ENCODE data around the gene NRP1.
A peak's percentile ranks its signal among the peaks of the same experiment; 100 is the strongest.

NRP1 gene

GRCh38 chr10:33212061-33212748 lies 122.3 kb downstream of the NRP1 start:
- peak; percentile 55 for DNase-seq (ENCODE audit: low read depth)

GRCh38 chr10:33211106-33211878 lies 123.2 kb downstream of the NRP1 start:
- peak; percentile 93 for DNase-seq (ENCODE audit: low read depth)

GRCh38 chr10:33209802-33210201 lies 124.7 kb downstream of the NRP1 start:
- DNase-seq (ENCODE audit: low read depth), result no peak

DNA sequence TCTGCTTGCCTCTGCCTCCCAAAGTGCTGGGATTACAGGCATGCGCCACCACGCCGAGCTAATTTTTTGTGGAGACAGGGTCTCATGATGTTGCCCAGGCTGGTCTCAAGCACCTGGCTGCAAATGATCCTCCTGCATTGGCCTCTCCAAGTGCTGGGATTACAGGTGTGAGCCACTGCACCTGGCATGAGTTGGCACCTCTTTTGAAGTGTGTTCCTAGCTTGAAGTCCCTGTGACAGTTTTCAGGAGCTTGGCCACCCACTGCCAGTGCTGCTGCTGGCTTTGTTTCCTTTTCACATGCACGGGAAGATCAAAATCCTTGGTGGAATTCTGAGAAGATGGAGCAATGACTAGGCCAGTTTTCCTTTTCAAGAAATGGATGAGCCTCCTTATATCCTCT lies 126.3 kb downstream of the NRP1 start:
- no peak for DNase-seq (ENCODE audit: low read depth)

GRCh38 chr10:33204031-33204430 lies 130.4 kb downstream of the NRP1 start:
- DNase-seq (ENCODE audit: low read depth), result peak; percentile 43

DNA sequence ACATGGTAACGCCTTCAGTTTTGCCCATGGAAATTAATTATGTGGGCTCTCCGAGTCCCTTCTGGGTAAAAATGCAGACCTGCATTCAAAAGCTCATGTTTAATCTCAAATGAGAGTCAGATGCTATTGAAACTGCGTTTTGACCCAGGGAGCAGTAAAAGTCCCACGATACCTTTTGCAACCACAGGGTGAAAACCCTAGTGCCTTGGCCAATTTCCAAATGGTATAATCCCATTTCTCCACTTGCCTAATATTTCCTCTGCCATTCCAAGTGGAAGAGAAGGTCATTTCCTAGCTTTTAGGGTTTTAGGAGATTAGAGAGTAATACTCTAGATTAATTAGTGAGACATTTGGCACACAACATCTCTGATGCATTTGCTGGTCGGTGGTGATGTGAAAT lies 132.5 kb downstream of the NRP1 start:
- no peak for DNase-seq (ENCODE audit: low read depth)

DNA sequence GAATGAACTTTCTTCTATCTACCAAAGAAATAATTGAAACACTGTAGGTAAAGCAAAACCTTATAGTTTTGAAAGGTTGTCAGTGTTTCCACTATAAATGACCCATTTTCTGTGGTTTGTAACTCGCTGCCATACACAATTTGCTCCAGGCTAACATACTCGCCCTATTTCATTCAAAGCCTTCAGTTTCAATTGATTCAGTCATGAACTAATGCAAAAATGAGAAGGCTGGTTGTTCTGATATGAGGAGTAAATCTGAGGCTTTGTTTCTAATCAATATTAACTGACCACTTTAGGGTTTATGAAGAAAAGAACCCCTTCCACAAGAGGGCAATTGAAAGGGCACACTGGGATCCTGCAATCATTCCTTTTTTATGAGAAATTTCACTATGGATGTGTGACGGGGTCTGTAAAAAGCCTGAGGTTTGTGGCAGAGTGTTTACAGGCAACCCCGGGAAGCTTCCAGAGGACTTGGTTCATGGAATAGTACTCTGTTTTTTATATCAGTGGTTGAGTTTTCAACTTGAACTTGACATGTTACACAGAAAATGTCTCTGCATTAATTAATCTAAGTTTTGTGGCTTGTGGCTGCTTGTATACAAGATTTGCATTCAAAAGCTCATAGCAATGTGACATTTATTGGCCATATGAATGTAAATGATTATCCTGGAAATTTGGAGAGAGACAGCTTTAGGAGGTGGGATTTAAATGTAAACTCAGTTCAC lies 133.2 kb downstream of the NRP1 start:
- DNase-seq (ENCODE audit: low read depth), result no peak

DNA sequence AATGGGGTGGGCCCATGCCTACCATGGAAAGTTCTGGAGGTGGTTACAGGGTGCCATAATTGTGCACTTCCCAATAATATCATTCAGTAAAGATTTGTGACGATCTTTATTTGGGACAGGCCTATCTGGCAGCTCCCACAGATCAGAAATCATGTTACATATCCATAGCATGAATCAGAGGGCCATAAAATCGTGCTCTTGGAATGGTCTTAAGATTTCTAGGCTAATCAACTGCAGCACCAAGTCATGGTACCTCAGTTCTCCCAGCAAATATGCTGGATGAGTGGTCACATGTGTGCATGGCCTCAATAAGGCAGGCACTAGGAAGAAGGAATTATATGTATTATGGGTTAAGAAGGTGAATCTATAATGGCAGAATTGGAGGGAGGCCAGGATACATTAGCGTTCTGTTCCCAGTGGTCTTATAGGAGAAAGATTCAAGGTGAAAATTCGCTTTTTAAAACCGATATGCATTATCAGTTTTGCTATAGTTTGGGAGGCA lies 134.7 kb downstream of the NRP1 start:
- peak; percentile 74 for DNase-seq (ENCODE audit: low read depth)

GRCh38 chr10:33198610-33199009 lies 135.9 kb downstream of the NRP1 start:
- DNase-seq (ENCODE audit: low read depth), result no peak

GRCh38 chr10:33196710-33197491 lies 137.6 kb downstream of the NRP1 start:
- DNase-seq (ENCODE audit: low read depth), result no peak

GRCh38 chr10:33196377-33196706 lies 138.1 kb downstream of the NRP1 start:
- no peak for DNase-seq (ENCODE audit: low read depth)

DNA sequence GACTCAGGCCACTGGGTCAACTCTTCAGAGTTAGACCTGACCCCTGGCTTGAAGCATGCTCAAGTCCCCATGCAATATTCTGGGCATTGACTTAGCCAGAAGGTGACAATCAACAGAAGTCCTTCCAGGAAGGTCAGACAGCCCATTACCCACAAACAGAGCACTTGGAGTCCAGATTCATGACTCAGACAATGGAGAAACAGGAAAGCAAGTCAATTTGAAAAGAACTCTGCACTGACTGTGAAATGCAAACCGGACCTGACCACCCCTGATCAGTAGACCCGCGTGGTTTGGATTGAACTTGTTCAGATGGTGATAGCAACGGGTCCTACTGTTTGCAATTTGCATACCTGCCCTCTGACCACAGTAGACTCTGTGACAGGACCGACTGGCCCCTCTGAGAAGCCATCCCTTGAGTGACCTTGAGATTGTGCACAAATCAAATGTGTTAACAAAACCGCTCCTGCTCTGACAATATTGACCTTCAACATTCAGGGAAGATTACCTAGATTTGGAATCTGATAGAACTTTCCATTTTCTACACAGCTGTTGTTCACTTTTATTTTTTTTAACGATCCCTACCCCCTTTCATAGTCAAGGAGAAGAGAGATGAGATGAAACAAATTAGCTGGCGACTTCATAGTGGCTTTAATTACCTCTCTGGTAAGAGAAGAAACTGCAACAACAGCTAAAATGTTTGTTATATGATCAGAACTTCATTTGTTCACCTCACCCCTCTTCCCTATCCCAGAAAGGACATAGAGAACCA lies 138.7 kb downstream of the NRP1 start:
- peak; percentile 31 for DNase-seq (ENCODE audit: low read depth)

DNA sequence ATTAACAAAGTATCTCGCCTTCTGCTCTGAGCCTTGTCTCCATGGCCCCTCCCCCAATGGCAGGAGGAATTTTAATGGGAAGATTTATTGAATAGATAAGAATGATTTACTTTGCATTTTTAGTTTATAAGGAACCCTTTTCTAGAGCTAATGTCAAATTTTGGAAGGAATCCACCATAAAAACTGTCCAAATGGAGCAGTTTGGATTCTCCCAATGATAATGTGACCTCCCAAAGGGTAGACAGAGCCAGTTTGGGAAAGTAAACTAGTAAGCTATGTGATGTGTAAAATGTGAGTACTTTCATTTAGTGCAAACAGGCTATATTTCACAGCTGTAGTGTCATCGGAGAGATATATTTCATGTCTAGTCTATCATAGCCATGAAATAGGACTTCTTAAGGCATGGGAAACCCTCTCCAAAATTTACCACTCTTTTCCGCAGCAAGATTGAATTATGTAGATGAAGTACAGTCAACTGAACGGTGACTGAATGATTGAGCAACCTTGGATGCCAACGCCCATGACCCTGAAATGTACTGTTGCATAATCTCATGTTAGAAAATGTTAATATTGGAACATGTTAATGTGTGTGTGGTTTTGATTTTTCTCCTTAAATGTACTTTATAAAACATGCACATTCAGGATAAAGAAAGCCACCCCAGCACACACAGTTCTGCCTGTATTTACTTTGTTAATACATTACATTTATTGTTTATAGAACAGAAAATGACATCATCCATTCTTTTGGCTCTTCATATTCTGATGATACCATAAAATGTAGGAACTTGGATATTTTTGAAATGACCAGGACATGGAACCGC lies 140.6 kb downstream of the NRP1 start:
- DNase-seq (ENCODE audit: low read depth), result peak; percentile 71

GRCh38 chr10:33193057-33193700 lies 141.3 kb downstream of the NRP1 start:
- peak; percentile 91 for DNase-seq (ENCODE audit: low read depth)

- DNase-seq (ENCODE audit: low read depth), result no peak
These were observed 142.3 kb downstream of the NRP1 start for GRCh38 chr10:33192190-33192589.

DNA sequence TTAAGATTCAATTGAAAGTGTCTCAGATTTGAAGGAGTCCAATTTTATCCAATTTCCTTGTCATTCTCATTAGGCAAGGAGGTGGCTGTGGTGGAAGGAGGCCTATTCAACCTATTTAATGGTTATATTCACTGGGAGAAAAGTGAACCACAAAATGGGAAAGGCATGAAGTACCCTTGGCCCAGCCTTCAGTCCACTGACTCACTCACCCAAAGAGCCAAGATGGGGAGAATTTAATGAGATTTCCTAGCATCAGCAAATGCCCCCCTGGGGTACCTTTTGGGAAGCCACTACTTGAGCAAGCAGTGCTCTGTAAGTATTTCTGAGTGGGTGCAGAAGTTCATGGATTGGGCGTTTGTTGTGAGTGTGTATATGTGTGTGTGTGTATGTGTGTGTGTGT lies 144.1 kb downstream of the NRP1 start:
- peak; percentile 34 for DNase-seq (ENCODE audit: low read depth)

DNA sequence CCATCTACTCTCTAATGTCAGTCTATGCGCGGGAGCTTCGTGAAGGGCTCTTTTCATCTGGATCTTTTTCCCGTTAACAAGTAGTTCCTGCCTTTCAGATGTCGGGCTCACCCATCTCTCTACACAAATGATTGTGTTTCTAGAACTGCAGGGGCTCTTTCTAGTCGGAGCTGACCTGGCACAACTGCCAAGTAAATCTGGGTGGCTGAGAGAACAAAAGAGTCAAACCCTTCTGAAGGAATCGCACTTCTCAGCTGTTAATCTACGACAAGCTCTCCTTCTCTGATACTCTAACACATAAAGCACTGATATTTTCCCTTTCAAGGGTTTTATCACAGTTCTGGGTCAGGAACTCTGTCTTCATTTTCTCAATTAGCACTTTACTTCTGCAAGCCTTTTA lies 144.7 kb downstream of the NRP1 start:
- DNase-seq (ENCODE audit: low read depth), result no peak

GRCh38 chr10:33189363-33189762 lies 145.1 kb downstream of the NRP1 start:
- no peak for DNase-seq (ENCODE audit: low read depth)

DNA sequence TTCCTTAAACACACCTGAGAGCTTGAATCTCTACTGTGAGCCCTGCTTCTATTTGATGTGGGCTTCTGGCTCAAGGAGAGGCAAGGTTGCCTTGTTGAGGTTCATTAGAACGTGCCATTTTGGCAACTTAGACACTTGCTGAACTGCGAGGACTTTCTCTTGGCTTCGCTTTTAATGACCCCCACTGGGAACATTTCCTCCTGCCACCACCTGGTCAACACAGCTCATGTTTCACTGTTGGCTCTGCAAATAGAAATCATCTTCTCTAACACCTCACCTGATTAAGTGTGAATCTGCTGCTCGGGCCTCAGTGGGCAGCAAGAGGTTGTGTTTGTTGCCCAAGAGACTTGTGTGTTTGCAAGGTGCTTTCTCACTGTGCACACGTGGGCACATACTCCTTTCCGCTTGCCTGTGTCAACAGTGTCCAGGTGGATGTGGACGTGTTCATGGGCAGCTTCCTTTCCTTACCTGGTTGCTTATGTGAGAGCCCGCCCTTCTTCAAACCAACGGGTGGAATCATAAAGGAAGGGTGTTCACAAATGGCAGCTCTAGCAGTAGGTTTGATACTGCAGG lies 147.0 kb downstream of the NRP1 start:
- no peak for DNase-seq (ENCODE audit: low read depth)

GRCh38 chr10:33186150-33186549 lies 148.3 kb downstream of the NRP1 start:
- no peak for DNase-seq (ENCODE audit: low read depth)

Data from EH (cell line).